ENCODE results near the gene XKRX.

Gene XKRX

GRCh38 chrX:100944601-100945000 lies 15.9 kb upstream of the XKRX start:
- no peaks in the 10 kb centered on the region for H3K4me1 ChIP-seq (ENCODE audit: insufficient read depth, poor library complexity, severe bottlenecking)
- no peak for TF ChIP-seq CTCF (IDR thresholded peaks at IDR 0.05; ENCODE audit: poor library complexity, severe bottlenecking)
- H3K9me3 ChIP-seq (ENCODE audit: severe bottlenecking): no peaks in the 10 kb centered on the region
- H3K4me3 ChIP-seq (ENCODE audit: severe bottlenecking): no peak overlapping the region
- no peak for ATAC-seq (ENCODE audit: low read depth)
- H3K27me3 ChIP-seq (ENCODE audit: insufficient read depth, poor library complexity, severe bottlenecking): no peaks in the 10 kb centered on the region
- DNase-seq (ENCODE audit: low spot score): no peak
- H3K27ac ChIP-seq (ENCODE audit: poor library complexity, severe bottlenecking): no peak overlapping the region
- no peaks in the 10 kb centered on the region for H3K36me3 ChIP-seq (ENCODE audit: low read depth)

GRCh38 chrX:100939333-100939732 lies 10.6 kb upstream of the XKRX start:
- Histone ChIP-seq H3K9me3 (ENCODE audit: severe bottlenecking) (no peaks in the 10 kb centered on the region), H3K4me1 (ENCODE audit: insufficient read depth, poor library complexity, severe bottlenecking) (no peaks in the 10 kb centered on the region), H3K27ac (ENCODE audit: poor library complexity, severe bottlenecking) (no peak overlapping the region), H3K27me3 (ENCODE audit: insufficient read depth, poor library complexity, severe bottlenecking) (no peaks in the 10 kb centered on the region), H3K36me3 (ENCODE audit: low read depth) (no peaks in the 10 kb centered on the region), H3K4me3 (ENCODE audit: severe bottlenecking) (no peak overlapping the region)
- TF ChIP-seq CTCF (IDR thresholded peaks at IDR 0.05; ENCODE audit: poor library complexity, severe bottlenecking): no peak
- no peak for DNase-seq (ENCODE audit: low spot score)
- no peak for ATAC-seq (ENCODE audit: low read depth)

GRCh38 chrX:100935767-100936166 lies 7.0 kb upstream of the XKRX start:
- Histone ChIP-seq H3K36me3 (ENCODE audit: low read depth) (no peaks in the 10 kb centered on the region), H3K27me3 (ENCODE audit: insufficient read depth, poor library complexity, severe bottlenecking) (no peaks in the 10 kb centered on the region), H3K4me3 (ENCODE audit: severe bottlenecking) (no peak overlapping the region), H3K27ac (ENCODE audit: poor library complexity, severe bottlenecking) (no peak overlapping the region), H3K9me3 (ENCODE audit: severe bottlenecking) (no peaks in the 10 kb centered on the region), H3K4me1 (ENCODE audit: insufficient read depth, poor library complexity, severe bottlenecking) (no peaks in the 10 kb centered on the region)
- no peak for ATAC-seq (ENCODE audit: low read depth)
- TF ChIP-seq CTCF (IDR thresholded peaks at IDR 0.05; ENCODE audit: poor library complexity, severe bottlenecking): no peak
- no peak for DNase-seq (ENCODE audit: low spot score)

GRCh38 chrX:100931925-100932285 lies 3.2 kb upstream of the XKRX start:
- Histone ChIP-seq H3K9me3 (ENCODE audit: severe bottlenecking) (no peaks in the 10 kb centered on the region), H3K4me3 (ENCODE audit: severe bottlenecking) (no peak overlapping the region), H3K27me3 (ENCODE audit: insufficient read depth, poor library complexity, severe bottlenecking) (no peaks in the 10 kb centered on the region), H3K27ac (ENCODE audit: poor library complexity, severe bottlenecking) (no peak overlapping the region), H3K4me1 (ENCODE audit: insufficient read depth, poor library complexity, severe bottlenecking) (no peaks in the 10 kb centered on the region), H3K36me3 (ENCODE audit: low read depth) (no peaks in the 10 kb centered on the region)
- ATAC-seq (ENCODE audit: low read depth) (no peak), DNase-seq (ENCODE audit: low spot score) (no peak)
- TF ChIP-seq CTCF (IDR thresholded peaks at IDR 0.05; ENCODE audit: poor library complexity, severe bottlenecking): no peak

GRCh38 chrX:100931218-100931924 lies 2.7 kb upstream of the XKRX start:
- H3K4me3 ChIP-seq (ENCODE audit: severe bottlenecking): no peak overlapping the region
- H3K9me3 ChIP-seq (ENCODE audit: severe bottlenecking): no peaks in the 10 kb centered on the region
- TF ChIP-seq CTCF (IDR thresholded peaks at IDR 0.05; ENCODE audit: poor library complexity, severe bottlenecking): no peak
- H3K27me3 ChIP-seq (ENCODE audit: insufficient read depth, poor library complexity, severe bottlenecking): no peaks in the 10 kb centered on the region
- H3K27ac ChIP-seq (ENCODE audit: poor library complexity, severe bottlenecking): no peak overlapping the region
- DNase-seq (ENCODE audit: low spot score): no peak
- no peaks in the 10 kb centered on the region for H3K4me1 ChIP-seq (ENCODE audit: insufficient read depth, poor library complexity, severe bottlenecking)
- H3K36me3 ChIP-seq (ENCODE audit: low read depth): no peaks in the 10 kb centered on the region
- ATAC-seq (ENCODE audit: low read depth): no peak

All from RWPE2 (cell line).